ENCODE measurements around the gene SKP1. TPM values are rescaled to one million over a fixed set of nuclear protein-coding genes. Genes with fewer than 3 reads are reported as not detected.

SKP1 gene
- total RNA-seq, 4 donors from 2014 or later = 121 to 219 (median 211) TPM

- ATAC-seq (ENCODE audit: low FRiP score) = no peak
- no peak for TF ChIP-seq CTCF (IDR thresholded peaks at IDR 0.05)
- no peak for DNase-seq (ENCODE audit: low spot score)
These were observed 32.9 kb upstream of the SKP1 start for GRCh38 chr5:134209477-134210245.

GRCh38 chr5:134207696-134208095, 30.9 kb upstream of the SKP1 start:
- DNase-seq (ENCODE audit: low spot score) (no peak), ATAC-seq (ENCODE audit: low FRiP score) (no peak)
- TF ChIP-seq CTCF (IDR thresholded peaks at IDR 0.05) = no peak

- no peak for TF ChIP-seq CTCF (IDR thresholded peaks at IDR 0.05)
- DNase-seq (ENCODE audit: low spot score) (no peak), ATAC-seq (ENCODE audit: low FRiP score) (no peak)
These were observed 29.9 kb upstream of the SKP1 start for GRCh38 chr5:134206627-134207160.

GRCh38 chr5:134204575-134204974, 27.8 kb upstream of the SKP1 start:
- no peak for DNase-seq (ENCODE audit: low spot score)
- ATAC-seq (ENCODE audit: low FRiP score) = no peak
- TF ChIP-seq CTCF (IDR thresholded peaks at IDR 0.05) = no peak

GRCh38 chr5:134203630-134204029, 26.9 kb upstream of the SKP1 start:
- no peak for TF ChIP-seq CTCF (IDR thresholded peaks at IDR 0.05)
- DNase-seq (ENCODE audit: low spot score) (no peak), ATAC-seq (ENCODE audit: low FRiP score) (no peak)

GRCh38 chr5:134195666-134196065, 18.9 kb upstream of the SKP1 start:
- TF ChIP-seq CTCF (IDR thresholded peaks at IDR 0.05) = no peak
- ATAC-seq (ENCODE audit: low FRiP score) (no peak), DNase-seq (ENCODE audit: low spot score) (no peak)

- DNase-seq (ENCODE audit: low spot score) = no peak
- ATAC-seq (ENCODE audit: low FRiP score) = no peak
- no peak for TF ChIP-seq CTCF (IDR thresholded peaks at IDR 0.05)
These were observed 12.3 kb upstream of the SKP1 start for GRCh38 chr5:134189031-134189430.
